CD4-positive, alpha-beta T cell (primary cell): ENCODE results near the gene ADAMTS18. TPM values are rescaled to one million over a fixed set of nuclear protein-coding genes. Genes with fewer than 3 reads are reported as not detected.
"Not testable (repeated sequence)": the region's sequence is repeated elsewhere in the genome, so short reads cannot be mapped to it uniquely, and the experiment has no call there.

Experiments
- ATAC-seq: fragments of 200-7000 bp; cut with Tn5 transposase; one replicate; pipeline ENCODE4 v1.10.0; 2022; ENCODE audit warnings: mild to moderate bottlenecking; ENCODE audit not compliant: poor library complexity
- CTCF ChIA-PET: fragments of 350-600 bp; sonication (Branson Sonifier 250); formaldehyde crosslinking; loops from one replicate; lab custom pipeline; 2021; ENCODE audit warnings: antibody characterized with exemption, inconsistent platforms; lab: Charles Lee
- POLR2A ChIA-PET: fragments of 350-600 bp; sonication (Branson Sonifier 250); formaldehyde crosslinking; loops from one replicate; lab custom pipeline; 2021; ENCODE audit warnings: antibody characterized with exemption, inconsistent platforms; lab: Charles Lee
- DNase-seq, 14 experiments: peaks; one replicate each; pipeline ENCODE4 v3.0.0-alpha.2; 2013 to 2020; ENCODE audit warnings: mixed read lengths in 2 of 14
- H3K27ac ChIP-seq, 2 donors: one replicate each; pipeline versions ENCODE4 v1.5.1 to v1.7.0; 2013; ENCODE audit warnings: low read length in 2 of 2, low read depth in 1 of 2, mild to moderate bottlenecking in 1 of 2
- H3K27me3 ChIP-seq, 2 experiments: 1 replicate in 1 of 2; 2 replicates in 1 of 2; pipeline versions ENCODE4 v1.6.1 to v1.7.0; 2013; ENCODE audit warnings: low read length in 2 of 2, control low read depth in 1 of 2, mild to moderate bottlenecking in 1 of 2, moderate library complexity in 1 of 2; ENCODE audit not compliant: insufficient read depth in 2 of 2, control insufficient read depth in 1 of 2
- H3K36me3 ChIP-seq: one replicate; pipeline ENCODE4 v1.6.1; 2013; ENCODE audit warnings: low read length, control low read depth; ENCODE audit not compliant: insufficient read depth
- H3K4me1 ChIP-seq: one replicate; pipeline ENCODE4 v1.6.1; 2013; ENCODE audit warnings: low read length, control low read depth; ENCODE audit not compliant: insufficient read depth
- H3K4me3 ChIP-seq: one replicate; pipeline ENCODE4 v1.5.1; 2013; ENCODE audit warnings: mild to moderate bottlenecking, low read length, moderate library complexity
- H3K9me3 ChIP-seq, 2 experiments: 1 replicate in 1 of 2; 2 replicates in 1 of 2; pipeline versions ENCODE4 v1.6.1 to v1.7.0; 2013; ENCODE audit warnings: low read length in 2 of 2, mild to moderate bottlenecking in 2 of 2, control low read depth in 1 of 2, moderate library complexity in 1 of 2; ENCODE audit not compliant: control insufficient read depth in 1 of 2, insufficient read depth in 1 of 2
- H3K27ac Mint-ChIP-seq: one replicate; pipeline ENCODE4 v1.8.0; 2020; ENCODE audit warnings: mixed read lengths
- H3K27me3 Mint-ChIP-seq: one replicate; pipeline ENCODE4 v1.8.0; 2021; ENCODE audit warnings: mixed read lengths
- H3K36me3 Mint-ChIP-seq: one replicate; pipeline ENCODE4 v1.8.0; 2021; ENCODE audit warnings: low read depth, mixed read lengths
- H3K4me1 Mint-ChIP-seq: one replicate; pipeline ENCODE4 v1.8.0; 2021; ENCODE audit warnings: low read depth, mixed read lengths
- H3K4me3 Mint-ChIP-seq: one replicate; pipeline ENCODE4 v1.8.0; 2020; ENCODE audit warnings: mild to moderate bottlenecking, mixed read lengths
- H3K9me3 Mint-ChIP-seq: one replicate; pipeline ENCODE4 v1.8.0; 2020; ENCODE audit warnings: mixed read lengths
- CTCF ChIP-seq: fragments of 200-600 bp; IDR thresholded peaks from one replicate; pipeline ENCODE4 v1.8.0; 2022; ENCODE audit warnings: antibody characterized with exemption, mild to moderate bottlenecking
- intact Hi-C, 2 experiments: fragments of 100-400 bp; cut with DNase I in 1 of 2; cut with micrococcal nuclease in 1 of 2; formaldehyde crosslinking; loops; one replicate each; pipeline versions ENCODE4 v1.15.1 to v1.9.0; 2023 to 2025; cut with DNase I, micrococcal nuclease
- total RNA-seq, 174 experiments: library from RNA in 2 of 174; stranded (reverse) in 2 of 174; gene quantifications; one replicate each; pipeline ENCODE4 v1.2.3 and lab custom pipeline; 2021 to 2026

ADAMTS18 gene
- total RNA-seq, 2 experiments from 2014 or later: not detected

GRCh38 chr16:77262971-77263370 lies 171.9 kb downstream of the ADAMTS18 start:
- CTCF ChIA-PET: interaction anchor here (0.5 kb wide), 1 partner anchor 1455 kb away, joined by 3 read pairs; no protein-coding TSS in a partner anchor

DNA sequence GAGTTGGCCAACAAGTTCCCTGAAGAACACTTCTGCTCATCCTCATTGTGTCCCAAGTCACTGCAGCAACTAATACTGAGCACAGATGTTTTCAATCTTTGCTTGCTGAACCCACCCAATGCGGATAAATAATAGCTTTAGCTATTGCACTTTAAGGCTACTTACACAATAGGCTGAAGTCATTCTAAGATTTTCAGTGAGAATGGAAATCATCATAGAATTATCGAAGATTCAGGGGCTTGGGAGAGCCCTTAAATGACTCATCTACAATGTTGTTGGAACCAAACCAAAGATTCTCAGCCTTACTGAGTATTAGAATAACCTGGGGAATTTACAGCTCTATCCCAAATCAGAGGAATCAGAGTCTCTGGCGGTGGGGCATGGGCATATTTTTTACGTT lies 184.4 kb downstream of the ADAMTS18 start:
- H3K4me3 Mint-ChIP-seq: no peak overlapping the region
- ATAC-seq (no peak), DNase-seq (no peak)
- H3K27me3 ChIP-seq: no peaks in the 10 kb centered on the region
- no peaks in the 10 kb centered on the region for H3K9me3 ChIP-seq
- POLR2A ChIA-PET: no interaction called here
- no peak overlapping the region for H3K27ac Mint-ChIP-seq
- intact Hi-C loops: no loop called here
- no peak for TF ChIP-seq CTCF
- CTCF ChIA-PET: no interaction called here
- H3K4me1 Mint-ChIP-seq: no peaks in the 10 kb centered on the region
- no peak overlapping the region for H3K4me3 ChIP-seq
- no peaks in the 10 kb centered on the region for H3K4me1 ChIP-seq
- no peaks in the 10 kb centered on the region for H3K36me3 Mint-ChIP-seq
- H3K9me3 Mint-ChIP-seq: no peaks in the 10 kb centered on the region
- no peaks in the 10 kb centered on the region for H3K36me3 ChIP-seq
- peaks cover 8% of the 10 kb centered on the region for H3K27me3 Mint-ChIP-seq
- H3K27ac ChIP-seq: no peak overlapping the region

More at GRCh38 chr16:77262971-77263370, 171.9 kb downstream of the ADAMTS18 start:
- Mint-ChIP-seq H3K27me3 (peaks cover 39% of the 10 kb centered on the region), H3K4me3 (no peak overlapping the region), H3K27ac (no peak overlapping the region), H3K4me1 (no peaks in the 10 kb centered on the region), H3K36me3 (no peaks in the 10 kb centered on the region), H3K9me3 (peaks cover 6% of the 10 kb centered on the region)
- Histone ChIP-seq H3K4me3 (no peak overlapping the region), H3K4me1 (no peaks in the 10 kb centered on the region), H3K36me3 (no peaks in the 10 kb centered on the region), H3K27me3 (peaks cover 0 to 2% of the 10 kb centered on the region in 2 experiments), H3K27ac (no peak overlapping the region), H3K9me3 (no peaks in the 10 kb centered on the region)
- DNase-seq (no peak), ATAC-seq (no peak)
- no peak for TF ChIP-seq CTCF
- POLR2A ChIA-PET: no interaction called here
- intact Hi-C loops: no loop called here

DNA sequence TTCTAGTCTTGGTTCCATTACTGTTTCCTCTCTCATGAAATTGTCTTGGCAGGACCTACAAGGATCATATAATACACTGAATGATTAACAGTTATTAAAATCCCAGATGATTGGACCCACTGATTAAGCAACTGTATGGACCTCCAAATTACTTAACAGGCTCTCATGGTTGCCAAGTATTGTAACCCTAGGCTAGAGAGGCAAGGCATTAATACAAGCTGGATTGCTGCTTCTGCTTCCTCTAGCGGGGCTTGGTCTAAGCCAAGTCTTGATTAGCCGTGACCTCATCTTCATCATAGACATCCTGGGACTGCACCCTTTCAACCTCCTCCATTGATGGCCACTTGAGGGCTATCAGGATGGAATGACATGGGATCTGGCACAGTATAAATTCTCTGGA lies 188.7 kb downstream of the ADAMTS18 start:
- H3K9me3 Mint-ChIP-seq: no peaks in the 10 kb centered on the region
- H3K27ac Mint-ChIP-seq: no peak overlapping the region
- no peaks in the 10 kb centered on the region for H3K36me3 ChIP-seq
- H3K36me3 Mint-ChIP-seq: no peaks in the 10 kb centered on the region
- no peaks in the 10 kb centered on the region for H3K4me1 Mint-ChIP-seq
- ATAC-seq (no peak), DNase-seq (no peak)
- H3K4me3 ChIP-seq: no peak overlapping the region
- no peaks in the 10 kb centered on the region for H3K4me1 ChIP-seq
- intact Hi-C loops: no loop called here
- POLR2A ChIA-PET: no interaction called here
- no peak overlapping the region for H3K4me3 Mint-ChIP-seq
- no peak for TF ChIP-seq CTCF
- H3K9me3 ChIP-seq: no peaks in the 10 kb centered on the region
- H3K27me3 Mint-ChIP-seq: no peaks in the 10 kb centered on the region
- no peak overlapping the region for H3K27ac ChIP-seq
- CTCF ChIA-PET: interaction anchor here (1.2 kb wide), 1 partner anchor 8 kb away, joined by 3 read pairs; no protein-coding TSS in a partner anchor
- no peaks in the 10 kb centered on the region for H3K27me3 ChIP-seq

- H3K4me3 ChIP-seq, H3K36me3 Mint-ChIP-seq, DNase-seq, H3K9me3 Mint-ChIP-seq, H3K4me1 Mint-ChIP-seq, H3K27ac Mint-ChIP-seq, H3K27me3 Mint-ChIP-seq, POLR2A ChIA-PET, H3K9me3 ChIP-seq, ATAC-seq, H3K27me3 ChIP-seq, intact Hi-C loops, H3K27ac ChIP-seq, CTCF ChIA-PET, H3K4me1 ChIP-seq, H3K4me3 Mint-ChIP-seq, H3K36me3 ChIP-seq: not testable (repeated sequence)
Measured at GRCh38 chr16:77242471-77242870, 192.4 kb downstream of the ADAMTS18 start.
